Mucosa of descending colon (tissue), 3 donors: ENCODE data around the gene ZNF862. TPM values are rescaled to one million over a fixed set of nuclear protein-coding genes. Genes with fewer than 3 reads are reported as not detected.

Source experiments
- ATAC-seq: fragments of 200-7000 bp; cut with Tn5 transposase; one replicate; pipeline ENCODE4 v1.9.1; 2020; ENCODE audit warnings: mild to moderate bottlenecking, moderate library complexity
- DNase-seq, 3 donors: peaks; one replicate each; pipeline ENCODE4 v3.0.0-alpha.2; 2020
- H3K36me3 ChIP-seq: fragments of 200-600 bp; one replicate; pipeline ENCODE4 v1.8.0; 2021; ENCODE audit warnings: low read depth, mild to moderate bottlenecking
- H3K4me1 ChIP-seq: fragments of 200-600 bp; one replicate; pipeline ENCODE4 v1.8.0; 2021; ENCODE audit warnings: low read depth, mild to moderate bottlenecking
- H3K4me3 ChIP-seq: fragments of 200-600 bp; one replicate; pipeline ENCODE4 v1.8.0; 2021; ENCODE audit warnings: mild to moderate bottlenecking
- H3K9me3 ChIP-seq: fragments of 200-600 bp; one replicate; pipeline ENCODE4 v1.8.0; 2021; ENCODE audit warnings: mild to moderate bottlenecking
- CTCF ChIP-seq: fragments of 200-600 bp; IDR thresholded peaks from one replicate; pipeline ENCODE4 v1.8.0; 2022; ENCODE audit warnings: antibody characterized with exemption, mild to moderate bottlenecking
- intact Hi-C, 2 donors: fragments of 100-400 bp; cut with DNase I in 1 of 2; cut with micrococcal nuclease in 1 of 2; formaldehyde crosslinking; loops; one replicate each; pipeline versions ENCODE4 v1.11.0 to v1.11.1; 2022; cut with DNase I, micrococcal nuclease
- total RNA-seq, 3 donors: library from RNA; stranded (reverse); fragmentation: NEBNext Ultra II Directional in 2 of 3; extraction: Animal tissue kit (Norgen Biotek cat#: 25700) in 2 of 3; gene quantifications; one replicate each; pipeline versions ENCODE4 v1.2.1 to v1.2.4, GENCODE V29; 2021 to 2023
- donor health status: DM: no; HTN: no; CAD: no; lungs with moderate emphysema.
- donor health status: DM: no; HTN: no; CAD: no.
- donor health status: DM: no; HTN: yes; CAD: no.

The ZNF862 gene
- total RNA-seq, 3 donors from 2014 or later, result 18.0 to 25.4 (median 25.2) TPM

GRCh38 chr7:149803551-149804074 lies 34.6 kb upstream of the ZNF862 start:
- Histone ChIP-seq H3K9me3 (no peaks in the 10 kb centered on the region), H3K4me3 (no peak overlapping the region), H3K36me3 (no peaks in the 10 kb centered on the region), H3K4me1 (no peaks in the 10 kb centered on the region)
- no peak for TF ChIP-seq CTCF
- no peak for DNase-seq
- no peak for ATAC-seq
- intact Hi-C loops, result no loop called here

GRCh38 chr7:149804106-149804505 lies 34.1 kb upstream of the ZNF862 start:
- no peaks in the 10 kb centered on the region for H3K9me3 ChIP-seq
- no peaks in the 10 kb centered on the region for H3K36me3 ChIP-seq
- DNase-seq (no peak), ATAC-seq (no peak)
- TF ChIP-seq CTCF, result no peak
- intact Hi-C loops, result no loop called here
- H3K4me3 ChIP-seq, result no peak overlapping the region
- H3K4me1 ChIP-seq, result no peaks in the 10 kb centered on the region

- no peak for ATAC-seq
- Histone ChIP-seq H3K4me1 (no peaks in the 10 kb centered on the region), H3K4me3 (no peak overlapping the region), H3K9me3 (no peaks in the 10 kb centered on the region), H3K36me3 (no peaks in the 10 kb centered on the region)
- intact Hi-C loops, result no loop called here
- DNase-seq, result no peak
- TF ChIP-seq CTCF, result no peak
These were observed 31.4 kb upstream of the ZNF862 start for GRCh38 chr7:149806726-149807125.

GRCh38 chr7:149808311-149808710 lies 29.9 kb upstream of the ZNF862 start:
- H3K9me3 ChIP-seq, result no peaks in the 10 kb centered on the region
- TF ChIP-seq CTCF, result no peak

GRCh38 chr7:149809215-149809614 lies 29.0 kb upstream of the ZNF862 start:
- Histone ChIP-seq H3K4me1 (no peaks in the 10 kb centered on the region), H3K4me3 (no peak overlapping the region), H3K9me3 (no peaks in the 10 kb centered on the region), H3K36me3 (no peaks in the 10 kb centered on the region)
- DNase-seq (no peak), ATAC-seq (no peak)
- no peak for TF ChIP-seq CTCF
- intact Hi-C loops, result no loop called here

More at GRCh38 chr7:149808311-149808710, 29.9 kb upstream of the ZNF862 start:
- intact Hi-C loops, result no loop called here
- Histone ChIP-seq H3K4me3 (no peak overlapping the region), H3K4me1 (no peaks in the 10 kb centered on the region), H3K36me3 (no peaks in the 10 kb centered on the region)
- ATAC-seq (no peak), DNase-seq (no peak)

- intact Hi-C loops, result no loop called here
- Histone ChIP-seq H3K4me3 (no peak overlapping the region), H3K36me3 (no peaks in the 10 kb centered on the region), H3K4me1 (no peaks in the 10 kb centered on the region), H3K9me3 (no peaks in the 10 kb centered on the region)
- no peak for TF ChIP-seq CTCF
- ATAC-seq, result no peak
- no peak for DNase-seq
These were observed 27.0 kb upstream of the ZNF862 start for GRCh38 chr7:149811221-149811620.
